Esophagus (tissue), 2 donors: ENCODE data around the gene HLA-DMA. TPM values are rescaled to one million over a fixed set of nuclear protein-coding genes. Genes with fewer than 3 reads are reported as not detected.

ENCODE experiments used
- H3K27ac ChIP-seq, 2 donors: one replicate each; pipeline ENCODE4 v1.5.1; 2013; ENCODE audit warnings: low read depth in 2 of 2, mild to moderate bottlenecking in 2 of 2, inconsistent platforms in 1 of 2, low read length in 1 of 2, moderate library complexity in 1 of 2
- H3K27me3 ChIP-seq, 2 donors: one replicate each; pipeline ENCODE4 v1.6.1; 2013; ENCODE audit warnings: low read length in 2 of 2, control low read depth in 1 of 2, mild to moderate bottlenecking in 1 of 2; ENCODE audit not compliant: insufficient read depth in 2 of 2, control insufficient read depth in 1 of 2
- H3K36me3 ChIP-seq, 2 donors: one replicate each; pipeline ENCODE4 v1.6.1; 2013; ENCODE audit warnings: low read length in 1 of 2; ENCODE audit not compliant: control insufficient read depth in 2 of 2, insufficient read depth in 2 of 2
- H3K4me1 ChIP-seq, 2 donors: one replicate each; pipeline ENCODE4 v1.6.1; 2013; ENCODE audit warnings: low read length in 1 of 2; ENCODE audit not compliant: control insufficient read depth in 2 of 2, insufficient read depth in 2 of 2
- H3K4me3 ChIP-seq, 2 donors: one replicate each; pipeline ENCODE4 v1.5.1; 2013; ENCODE audit warnings: low read length in 2 of 2, mild to moderate bottlenecking in 2 of 2, low read depth in 1 of 2, moderate library complexity in 1 of 2
- H3K9me3 ChIP-seq, 2 donors: one replicate each; pipeline ENCODE4 v1.6.1; 2013; ENCODE audit warnings: mild to moderate bottlenecking in 2 of 2, low read depth in 1 of 2, low read length in 1 of 2, moderate library complexity in 1 of 2; ENCODE audit not compliant: control insufficient read depth in 2 of 2, insufficient read depth in 1 of 2
- WGBS, 2 donors: extraction: QIAGEN DNeasy Blood & Tissue Kit; methylation state at CpG; one replicate each; pipeline ENCODE4 v1.1.7; 2013; 5-methylcytosine and 5-hydroxymethylcytosine counted together
- polyA plus RNA-seq, 2 donors: library from polyadenylated mRNA; stranded (reverse); fragments of 200-250 nt; gene quantifications; one replicate each; pipeline ENCODE4 v1.2.3, GENCODE V29; 2013
- donor health status: healthy with polysubstance abuse.
- donor health status: Bipolar disorder and iron deficiency.

Gene HLA-DMA
- polyA plus RNA-seq, 2 donors, result 11.3 to 14.4 TPM

GRCh38 chr6:32936239-32937152, 16.4 kb downstream of the HLA-DMA start:
- Histone ChIP-seq H3K27ac (peak overlapping the region in 1 of 2 donors; percentile 22), H3K4me1 (no peaks in the 10 kb centered on the region), H3K4me3 (no peak overlapping the region), H3K27me3 (no peaks in the 10 kb centered on the region), H3K9me3 (no peaks in the 10 kb centered on the region), H3K36me3 (no peaks in the 10 kb centered on the region)
- 78 to 79% methylated on average over 12 of the region's 12 CpGs for WGBS, 2 donors

- 90 to 92% methylated on average over 4 of the region's 4 CpGs for WGBS, 2 donors
- H3K27ac ChIP-seq, result no peak overlapping the region
- H3K4me3 ChIP-seq, result no peak overlapping the region
Measured at GRCh38 chr6:32935551-32936238, 17.2 kb downstream of the HLA-DMA start.

GRCh38 chr6:32933661-32934085, 19.2 kb downstream of the HLA-DMA start:
- Histone ChIP-seq H3K36me3 (no peaks in the 10 kb centered on the region), H3K4me1 (no peaks in the 10 kb centered on the region), H3K27ac (no peak overlapping the region), H3K9me3 (no peaks in the 10 kb centered on the region), H3K4me3 (no peak overlapping the region), H3K27me3 (no peaks in the 10 kb centered on the region)
- 3 to 5% methylated on average over 3 of the region's 3 CpGs for WGBS, 2 donors

More at GRCh38 chr6:32935551-32936238, 17.2 kb downstream of the HLA-DMA start:
- H3K9me3 ChIP-seq, result no peaks in the 10 kb centered on the region
- no peaks in the 10 kb centered on the region for H3K36me3 ChIP-seq
- H3K27me3 ChIP-seq, result no peaks in the 10 kb centered on the region
- no peaks in the 10 kb centered on the region for H3K4me1 ChIP-seq

GRCh38 chr6:32932132-32932868, 20.6 kb downstream of the HLA-DMA start:
- 80 to 83% methylated on average over 7 of the region's 7 CpGs for WGBS, 2 donors
- Histone ChIP-seq H3K4me3 (no peak overlapping the region), H3K9me3 (no peaks in the 10 kb centered on the region), H3K36me3 (no peaks in the 10 kb centered on the region), H3K27ac (no peak overlapping the region), H3K4me1 (no peaks in the 10 kb centered on the region), H3K27me3 (no peaks in the 10 kb centered on the region)

- no peaks in the 10 kb centered on the region for H3K27me3 ChIP-seq
- H3K27ac ChIP-seq, result no peak overlapping the region
- no peaks in the 10 kb centered on the region for H3K36me3 ChIP-seq
- no peaks in the 10 kb centered on the region for H3K4me1 ChIP-seq
- H3K9me3 ChIP-seq, result no peaks in the 10 kb centered on the region
- no peak overlapping the region for H3K4me3 ChIP-seq
- 0% methylated on average over 1 of the region's 1 CpG for WGBS, 2 donors
Measured at GRCh38 chr6:32931211-32931610, 21.7 kb downstream of the HLA-DMA start.

- Histone ChIP-seq H3K4me1 (no peaks in the 10 kb centered on the region), H3K4me3 (no peak overlapping the region), H3K9me3 (no peaks in the 10 kb centered on the region), H3K36me3 (no peaks in the 10 kb centered on the region), H3K27me3 (no peaks in the 10 kb centered on the region), H3K27ac (no peak overlapping the region)
- WGBS, 2 donors, result 81 to 89% methylated on average over 2 of the region's 2 CpGs
Measured at GRCh38 chr6:32922083-32922482, 30.8 kb downstream of the HLA-DMA start.

- no peaks in the 10 kb centered on the region for H3K9me3 ChIP-seq
- no peaks in the 10 kb centered on the region for H3K27me3 ChIP-seq
- H3K36me3 ChIP-seq, result no peaks in the 10 kb centered on the region
- no peak overlapping the region for H3K27ac ChIP-seq
- no peak overlapping the region for H3K4me3 ChIP-seq
- 47 to 61% methylated on average over 2 of the region's 2 CpGs for WGBS, 2 donors
- H3K4me1 ChIP-seq, result no peaks in the 10 kb centered on the region
Measured at GRCh38 chr6:32920715-32921114, 32.2 kb downstream of the HLA-DMA start.

GRCh38 chr6:32912951-32913350, 39.9 kb downstream of the HLA-DMA start:
- WGBS, 2 donors, result 49 to 59% methylated on average over 1 of the region's 1 CpG
- H3K4me3 ChIP-seq, result no peak overlapping the region
- H3K9me3 ChIP-seq, result no peaks in the 10 kb centered on the region
- peaks cover 0 to 3% of the 10 kb centered on the region in 2 donors for H3K27me3 ChIP-seq
- H3K36me3 ChIP-seq, result no peaks in the 10 kb centered on the region
- no peak overlapping the region for H3K27ac ChIP-seq
- H3K4me1 ChIP-seq, result no peaks in the 10 kb centered on the region

GRCh38 chr6:32908897-32909296, 44.0 kb downstream of the HLA-DMA start:
- H3K4me1 ChIP-seq, result no peaks in the 10 kb centered on the region
- WGBS, 2 donors, result 67 to 76% methylated on average over 2 of the region's 2 CpGs
- H3K4me3 ChIP-seq, result no peak overlapping the region
- peaks cover 0 to 3% of the 10 kb centered on the region in 2 donors for H3K27me3 ChIP-seq
- H3K27ac ChIP-seq, result no peak overlapping the region
- no peaks in the 10 kb centered on the region for H3K36me3 ChIP-seq
- no peaks in the 10 kb centered on the region for H3K9me3 ChIP-seq
